GM18907 (cell line): ENCODE data around the gene KEL.

Experiments used
- ATAC-seq: cut with Tn5 transposase; IDR thresholded peaks from one replicate; pipeline ENCODE4 v1.9.1; 2021; ENCODE audit warnings: mild to moderate bottlenecking, moderate library complexity; ENCODE audit not compliant: unreplicated experiment

KEL gene

GRCh38 chr7:142899661-142900060 is 62.5 kb downstream of the KEL start:
- no peak for ATAC-seq

DNA sequence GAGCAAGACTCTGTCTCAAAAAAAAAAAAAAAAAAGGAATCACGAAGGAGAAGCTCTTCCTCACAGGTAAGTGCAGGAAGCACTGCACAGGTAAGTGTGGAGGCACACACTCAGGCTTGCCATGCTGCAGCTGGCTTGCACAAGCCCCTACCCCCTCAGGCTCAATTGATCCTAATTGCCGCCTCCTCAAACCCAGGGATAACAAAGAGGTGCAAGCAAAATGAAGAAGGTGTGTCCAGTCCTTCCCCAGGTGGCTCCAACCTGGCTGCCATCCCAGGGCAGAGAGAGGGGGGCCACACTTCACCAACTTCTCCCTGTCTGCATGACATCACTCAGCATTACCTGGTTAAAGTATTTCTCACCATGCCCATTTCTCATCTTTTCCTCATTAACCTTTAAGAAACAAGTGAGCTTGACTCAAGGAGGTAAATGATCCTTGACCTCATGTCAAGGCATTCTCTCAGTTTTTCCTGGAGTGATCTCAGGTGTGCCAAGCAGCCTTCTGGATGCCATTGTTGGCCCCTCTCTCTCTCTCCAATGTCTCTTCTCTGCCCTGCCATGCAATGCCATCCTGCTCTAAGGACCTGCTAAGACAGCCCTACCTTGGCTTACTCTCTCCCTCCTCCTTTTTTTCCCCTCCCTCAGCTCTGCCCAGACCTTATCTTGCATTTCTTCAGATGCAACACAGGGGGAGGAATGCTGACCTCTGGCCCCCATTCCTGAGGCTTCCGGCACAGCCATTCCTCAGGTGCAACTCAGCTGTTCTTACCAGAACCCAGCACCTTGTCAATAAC is 63.6 kb downstream of the KEL start:
- ATAC-seq = no peak

DNA sequence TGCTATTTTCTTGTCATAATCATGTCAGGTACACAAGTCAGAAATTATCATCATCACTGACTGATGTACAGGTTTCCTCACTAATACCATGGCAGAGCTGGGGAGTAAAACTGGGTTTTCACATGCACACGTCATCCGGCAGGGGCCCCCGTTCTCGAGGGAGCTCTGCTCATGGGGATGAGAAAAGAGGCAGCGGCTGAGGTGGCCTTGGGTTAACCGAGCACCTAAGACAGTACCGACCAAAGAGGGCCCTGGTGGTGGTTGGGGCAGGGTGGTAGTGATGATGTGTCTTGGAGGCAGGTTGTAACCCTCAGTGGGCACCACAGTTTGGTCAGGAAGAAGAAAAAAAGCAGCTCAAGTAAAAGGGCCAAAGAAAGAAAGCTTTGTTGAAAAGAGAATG is 64.5 kb downstream of the KEL start:
- no peak for ATAC-seq

DNA sequence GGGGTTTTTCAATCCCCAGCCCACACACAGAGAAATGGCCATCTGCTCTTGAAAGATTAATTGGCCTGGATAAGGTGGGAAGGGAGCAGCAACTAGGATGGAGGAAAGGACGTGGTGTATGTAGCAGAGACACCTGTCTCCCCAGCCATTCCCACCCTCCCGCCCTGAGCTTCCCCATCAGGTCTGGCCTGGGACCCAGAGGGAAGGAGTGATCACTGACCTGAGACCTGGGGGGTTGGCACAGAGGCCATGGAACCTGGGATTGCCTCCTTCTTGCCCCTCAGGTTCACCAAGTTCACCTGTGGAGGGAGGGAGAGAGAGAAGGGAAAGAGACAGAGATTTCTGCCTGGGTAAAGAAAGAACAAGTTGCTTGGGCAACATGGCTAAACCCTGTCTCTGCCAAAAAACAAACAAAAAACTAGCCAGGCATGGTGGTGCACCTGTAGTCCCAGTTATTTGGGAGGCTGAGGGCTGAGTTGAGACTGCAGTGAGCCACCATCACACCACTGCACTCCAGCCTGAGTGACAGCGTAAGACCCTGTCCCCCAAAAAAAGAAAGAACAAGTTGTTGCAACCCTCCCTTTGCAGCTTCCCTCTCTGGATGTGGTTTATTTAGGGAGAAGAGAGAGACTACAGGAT is 65.3 kb downstream of the KEL start:
- no peak for ATAC-seq

- no peak for ATAC-seq
Observed at GRCh38 chr7:142896151-142896550, 66.0 kb downstream of the KEL start.

- ATAC-seq = no peak
Observed at GRCh38 chr7:142894985-142895593, 67.1 kb downstream of the KEL start.

GRCh38 chr7:142894112-142894984 is 67.8 kb downstream of the KEL start:
- no peak for ATAC-seq

GRCh38 chr7:142892951-142893350 is 69.2 kb downstream of the KEL start:
- ATAC-seq = no peak

- no peak for ATAC-seq
Observed at GRCh38 chr7:142891490-142892082, 70.6 kb downstream of the KEL start.
